Fibroblast of the aortic adventitia (primary cell): ENCODE data around the gene IGFN1. TPM values are rescaled to one million over a fixed set of nuclear protein-coding genes. Genes with fewer than 3 reads are reported as not detected.
A peak's percentile ranks its signal among the peaks of the same experiment; 100 is the strongest.

ENCODE experiments used
- DNase-seq: peaks from one replicate; pipeline ENCODE4 v3.0.0-alpha.2; 2010; ENCODE audit warnings: low read depth
- H3K4me3 ChIP-seq: 2 replicates; pipeline ENCODE4 v1.5.1; 2011; ENCODE audit warnings: low read depth, mild to moderate bottlenecking, control low read depth, low read length, moderate library complexity
- total RNA-seq: library from RNA; depleted of rRNA; stranded (reverse); fragments of >200 nt; gene quantifications from 2 replicates; pipeline ENCODE4 v1.2.3, GENCODE V29; 2012; ENCODE audit warnings: low replicate concordance
- TF ChIP-seq, protein P1 (sequence below): IDR thresholded peaks from 2 replicates; pipeline ENCODE4 v1.5.1; 2011; ENCODE audit warnings: mild to moderate bottlenecking, low read length, control low read depth, inconsistent platforms; ENCODE audit not compliant: insufficient read depth

Gene IGFN1
- total RNA-seq, 1 donor: under 0.01 TPM

DNA sequence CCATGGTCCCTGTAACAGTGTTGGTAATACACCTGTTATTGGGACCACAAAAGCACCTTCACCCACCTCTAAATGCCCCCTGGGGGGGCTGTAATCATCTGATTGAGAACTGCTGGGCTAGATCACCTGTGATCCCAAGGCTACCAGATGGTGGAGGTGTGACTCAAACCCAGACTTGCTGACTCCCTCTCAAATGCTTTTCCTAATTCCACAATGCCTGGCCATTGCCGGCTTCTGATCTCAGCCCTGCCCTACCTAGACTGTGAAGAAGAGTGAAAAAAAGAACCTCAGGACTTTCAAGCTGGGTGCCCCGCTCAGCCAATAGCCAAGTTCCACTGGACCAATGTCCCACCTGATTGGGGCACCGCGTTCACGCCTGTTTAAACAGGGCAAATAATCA is 45.9 kb upstream of the IGFN1 start:
- TF ChIP-seq, protein P1, sequence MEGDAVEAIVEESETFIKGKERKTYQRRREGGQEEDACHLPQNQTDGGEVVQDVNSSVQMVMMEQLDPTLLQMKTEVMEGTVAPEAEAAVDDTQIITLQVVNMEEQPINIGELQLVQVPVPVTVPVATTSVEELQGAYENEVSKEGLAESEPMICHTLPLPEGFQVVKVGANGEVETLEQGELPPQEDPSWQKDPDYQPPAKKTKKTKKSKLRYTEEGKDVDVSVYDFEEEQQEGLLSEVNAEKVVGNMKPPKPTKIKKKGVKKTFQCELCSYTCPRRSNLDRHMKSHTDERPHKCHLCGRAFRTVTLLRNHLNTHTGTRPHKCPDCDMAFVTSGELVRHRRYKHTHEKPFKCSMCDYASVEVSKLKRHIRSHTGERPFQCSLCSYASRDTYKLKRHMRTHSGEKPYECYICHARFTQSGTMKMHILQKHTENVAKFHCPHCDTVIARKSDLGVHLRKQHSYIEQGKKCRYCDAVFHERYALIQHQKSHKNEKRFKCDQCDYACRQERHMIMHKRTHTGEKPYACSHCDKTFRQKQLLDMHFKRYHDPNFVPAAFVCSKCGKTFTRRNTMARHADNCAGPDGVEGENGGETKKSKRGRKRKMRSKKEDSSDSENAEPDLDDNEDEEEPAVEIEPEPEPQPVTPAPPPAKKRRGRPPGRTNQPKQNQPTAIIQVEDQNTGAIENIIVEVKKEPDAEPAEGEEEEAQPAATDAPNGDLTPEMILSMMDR: no peak
- H3K4me3 ChIP-seq: no peak overlapping the region
- DNase-seq: no peak

DNA sequence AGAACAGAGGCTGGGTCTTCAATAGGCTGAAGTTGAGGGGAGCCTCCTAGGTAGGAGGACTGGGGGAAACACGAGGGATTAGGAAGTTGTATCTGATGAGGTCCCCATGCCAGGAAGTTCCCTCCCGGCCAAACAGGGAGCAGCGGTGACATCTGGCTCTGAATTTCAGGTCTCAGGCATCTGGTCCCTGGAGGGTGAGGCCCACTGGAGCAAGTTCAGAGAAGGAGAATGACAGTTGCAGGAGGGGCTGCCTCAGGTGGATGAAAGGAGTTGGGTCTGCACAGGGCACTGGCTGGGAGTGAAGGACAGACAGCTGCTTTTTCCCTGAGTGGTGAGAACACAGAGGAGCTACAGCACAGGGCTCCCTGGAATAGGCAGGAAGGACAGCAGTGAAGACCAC is 45.5 kb upstream of the IGFN1 start:
- DNase-seq: no peak
- TF ChIP-seq, protein P1: no peak
- H3K4me3 ChIP-seq: no peak overlapping the region

DNA sequence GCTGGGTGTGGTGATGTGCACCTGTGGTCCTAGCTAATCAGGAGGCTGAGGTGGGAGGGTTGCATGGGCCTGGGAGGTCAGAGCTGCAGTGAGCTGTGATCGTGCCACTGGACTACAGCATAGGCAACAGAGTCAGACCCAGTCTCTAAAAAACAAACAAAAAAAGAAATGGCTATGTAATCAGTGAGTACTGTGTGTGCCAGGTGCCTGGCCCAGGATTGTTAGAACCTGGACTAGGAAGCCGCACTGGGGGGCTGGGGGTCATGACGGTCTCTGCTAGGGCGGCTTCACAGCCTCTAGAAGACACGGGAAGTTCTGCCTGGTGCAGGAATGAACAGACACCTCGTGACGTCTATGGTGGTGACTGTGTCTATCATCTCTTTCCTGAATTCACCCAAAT is 44.8 kb upstream of the IGFN1 start:
- DNase-seq: no peak
- no peak overlapping the region for H3K4me3 ChIP-seq
- TF ChIP-seq, protein P1: no peak

DNA sequence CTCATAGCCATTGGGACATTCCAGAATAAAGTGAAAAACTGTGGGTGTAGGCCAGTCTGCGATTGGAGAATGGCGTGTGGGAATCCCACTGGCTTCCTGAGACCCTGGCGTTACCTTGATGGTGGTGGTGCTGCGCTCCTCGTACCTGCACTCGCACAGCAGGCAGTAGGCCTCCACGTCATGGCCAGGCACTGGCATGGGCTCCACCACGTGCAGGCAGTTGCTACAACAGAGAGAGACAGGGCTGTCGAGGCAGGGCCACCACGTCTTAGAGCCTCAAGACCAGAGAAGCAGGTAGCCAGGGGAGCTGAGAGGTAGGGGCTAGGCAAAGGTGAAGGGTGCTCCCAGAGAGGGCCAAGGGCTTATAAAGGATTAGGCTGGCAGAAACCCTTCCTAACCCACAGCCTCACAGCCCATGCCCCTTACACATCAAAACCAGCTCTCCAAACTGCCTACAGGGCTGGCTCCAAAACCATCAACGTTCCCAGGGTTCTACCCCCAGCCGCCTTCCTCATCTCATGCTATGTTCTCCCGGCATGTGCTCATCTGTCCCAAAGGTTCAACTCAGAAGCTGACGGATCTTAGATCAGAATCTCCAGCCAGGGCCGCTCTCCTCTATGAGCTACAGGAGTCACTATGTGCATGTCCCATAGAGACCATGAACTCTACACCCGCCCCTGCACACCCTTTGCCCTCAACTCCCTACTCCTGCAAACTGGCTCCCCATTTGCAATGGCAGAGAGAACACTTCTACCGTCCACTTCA is 43.8 kb upstream of the IGFN1 start:
- H3K4me3 ChIP-seq: no peak overlapping the region
- no peak for DNase-seq
- TF ChIP-seq, protein P1: no peak

DNA sequence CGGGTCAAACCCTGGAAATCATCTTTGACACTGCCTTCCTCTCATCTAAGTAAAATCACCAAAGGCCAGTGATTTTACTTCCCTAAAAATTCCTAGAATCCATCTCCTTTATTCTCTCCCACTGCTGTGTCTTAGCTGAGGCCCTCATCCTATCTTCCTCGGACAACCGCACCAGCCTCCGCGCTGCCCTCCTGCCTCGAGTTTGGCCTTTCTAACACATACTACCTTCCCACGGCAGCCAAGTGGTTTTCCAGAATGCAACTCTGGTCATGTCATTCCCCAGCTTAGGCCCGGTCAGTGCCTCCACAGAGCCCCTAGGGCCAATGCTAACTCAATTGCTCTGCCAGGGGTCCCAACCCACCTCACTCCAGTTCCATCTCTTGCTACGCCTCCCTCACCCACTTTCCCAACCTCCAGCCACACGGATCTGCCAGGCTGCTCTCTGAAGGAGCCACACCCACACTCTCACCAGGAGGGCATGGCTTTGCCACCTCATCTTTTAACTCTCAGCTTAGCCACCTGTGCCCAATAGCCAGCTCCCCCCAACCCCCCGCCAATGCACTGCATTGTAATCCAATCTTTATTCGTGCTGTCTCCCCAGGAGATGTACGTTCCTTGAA is 43.1 kb upstream of the IGFN1 start:
- H3K4me3 ChIP-seq: no peak overlapping the region
- TF ChIP-seq, protein P1: no peak
- no peak for DNase-seq

DNA sequence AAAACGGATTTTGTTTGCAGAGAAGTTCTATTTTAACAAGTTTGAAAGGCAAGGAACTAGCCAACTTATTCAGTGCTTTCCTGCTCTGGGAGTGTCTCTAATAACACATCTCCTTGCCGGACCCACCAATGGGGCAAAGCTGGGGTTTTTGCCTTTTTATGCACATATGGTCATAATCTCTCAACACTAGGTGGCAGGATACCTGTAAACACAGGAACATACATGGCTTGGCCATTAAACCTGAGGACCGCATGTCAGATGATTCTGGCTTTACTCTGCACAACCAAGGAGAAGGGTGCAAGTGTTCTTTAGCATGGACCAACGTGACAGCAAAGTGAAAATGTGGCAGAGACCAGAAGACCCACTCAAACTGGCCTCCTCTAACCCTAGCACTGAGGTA is 41.2 kb upstream of the IGFN1 start:
- peak; percentile 39 for DNase-seq
- no peak overlapping the region for H3K4me3 ChIP-seq
- TF ChIP-seq, protein P1: peak; percentile 40
